HG03457 (cell line): ENCODE measurements around the gene NLGN1.

Source experiments
- ATAC-seq: cut with Tn5 transposase; IDR thresholded peaks from one replicate; pipeline ENCODE4 v1.9.1; 2021; ENCODE audit warnings: moderate number of reproducible peaks; ENCODE audit not compliant: unreplicated experiment

Gene NLGN1

GRCh38 chr3:173750591-173750990 is 353.0 kb downstream of the NLGN1 start:
- no peak for ATAC-seq

- no peak for ATAC-seq
Observed at GRCh38 chr3:173753593-173753992, 356.0 kb downstream of the NLGN1 start.

GRCh38 chr3:173755161-173755560 is 357.6 kb downstream of the NLGN1 start:
- ATAC-seq, result no peak

- no peak for ATAC-seq
Observed at GRCh38 chr3:173761161-173761560, 363.6 kb downstream of the NLGN1 start.

GRCh38 chr3:173762501-173762900 is 365.0 kb downstream of the NLGN1 start:
- ATAC-seq, result no peak

DNA sequence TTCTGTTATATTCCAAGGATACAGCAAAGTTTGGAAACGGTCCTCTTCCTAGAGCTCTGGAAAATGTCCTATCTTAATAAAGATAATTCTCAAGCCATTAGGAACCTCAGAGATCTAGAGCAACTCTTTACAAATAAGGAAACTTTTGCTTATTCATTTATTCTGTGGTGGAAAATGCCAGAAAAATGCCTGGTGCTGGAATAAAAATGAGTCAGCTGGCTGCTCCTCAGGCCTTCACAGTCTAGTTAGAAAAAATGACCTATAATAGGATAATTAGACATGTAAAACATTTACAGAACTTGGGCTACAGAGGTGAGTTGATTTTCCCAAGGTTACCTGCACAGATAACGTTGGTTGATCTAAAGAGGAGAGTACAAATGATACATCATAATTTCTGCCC is 372.5 kb downstream of the NLGN1 start:
- ATAC-seq, result no peak

DNA sequence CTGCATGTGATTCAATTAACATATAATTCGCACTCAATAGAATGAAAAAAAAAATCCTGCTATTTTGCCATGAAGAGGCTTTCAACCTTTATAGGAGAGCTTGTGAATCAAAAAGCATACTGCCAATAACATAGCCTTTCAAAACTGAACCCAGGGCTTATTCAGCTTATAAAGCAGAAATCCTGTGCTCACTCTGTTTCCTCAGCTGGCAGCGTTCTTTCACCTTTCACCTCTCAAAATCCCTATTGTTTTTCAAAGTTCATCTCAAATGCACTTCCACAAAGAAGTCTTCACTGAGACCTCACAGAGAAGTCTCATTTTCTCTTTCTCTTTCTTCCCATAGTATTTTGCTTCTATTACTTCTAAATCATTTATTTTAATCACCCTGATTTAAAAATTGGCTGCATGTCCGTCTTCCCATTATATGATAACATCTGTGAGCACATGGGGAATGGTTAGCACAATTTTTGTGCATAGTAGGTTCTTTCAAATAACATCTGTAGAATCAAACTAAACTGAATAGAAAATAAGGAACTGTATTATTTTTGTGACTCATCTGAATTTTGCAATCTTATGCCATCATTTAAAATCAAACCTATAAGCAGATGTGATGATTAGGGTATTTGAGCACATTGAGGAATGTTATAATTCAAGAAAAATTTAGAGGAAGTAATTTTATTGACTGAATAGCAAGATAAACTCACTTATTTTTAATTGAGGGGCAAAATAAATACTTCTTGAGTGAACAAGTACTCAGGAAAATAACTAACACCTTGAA is 373.4 kb downstream of the NLGN1 start:
- ATAC-seq, result no peak

DNA sequence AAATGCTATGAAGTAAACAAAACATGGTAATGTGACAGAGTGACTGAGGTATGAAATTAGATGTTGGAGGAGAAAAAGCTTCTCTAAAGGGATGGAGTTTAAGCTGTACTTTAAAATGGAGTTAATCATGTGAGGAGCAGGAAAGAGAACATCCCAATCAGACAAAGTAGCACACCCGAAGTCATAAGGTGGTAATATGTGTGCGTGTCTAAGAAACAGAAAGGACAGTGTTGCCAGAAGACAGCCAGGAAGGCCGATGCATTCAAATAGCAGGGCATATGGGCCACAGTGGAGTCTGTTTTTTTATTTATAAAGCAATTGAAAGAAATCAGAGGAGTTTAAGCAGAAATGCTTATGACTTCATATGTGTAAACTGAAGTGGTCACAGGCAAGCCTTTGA is 376.3 kb downstream of the NLGN1 start:
- ATAC-seq, result no peak

DNA sequence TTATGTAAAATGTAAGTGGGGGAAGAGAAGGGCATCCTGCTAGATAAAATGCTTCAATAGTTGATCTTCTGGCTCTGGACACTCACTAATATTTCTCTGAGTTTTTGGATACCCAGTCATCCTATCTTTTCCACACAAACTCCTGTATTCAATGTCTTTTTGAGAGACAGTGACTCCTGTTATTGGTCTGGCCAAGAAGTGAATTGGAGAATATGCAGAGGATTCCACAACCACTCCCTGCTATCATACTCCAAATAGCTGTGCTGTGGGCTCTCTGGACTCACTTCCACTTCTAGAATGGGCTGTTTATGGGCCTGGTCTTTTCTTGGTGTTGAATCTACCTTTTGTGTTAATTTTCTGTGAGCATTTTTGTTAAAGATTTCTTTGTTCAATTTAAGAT is 376.8 kb downstream of the NLGN1 start:
- ATAC-seq, result no peak

DNA sequence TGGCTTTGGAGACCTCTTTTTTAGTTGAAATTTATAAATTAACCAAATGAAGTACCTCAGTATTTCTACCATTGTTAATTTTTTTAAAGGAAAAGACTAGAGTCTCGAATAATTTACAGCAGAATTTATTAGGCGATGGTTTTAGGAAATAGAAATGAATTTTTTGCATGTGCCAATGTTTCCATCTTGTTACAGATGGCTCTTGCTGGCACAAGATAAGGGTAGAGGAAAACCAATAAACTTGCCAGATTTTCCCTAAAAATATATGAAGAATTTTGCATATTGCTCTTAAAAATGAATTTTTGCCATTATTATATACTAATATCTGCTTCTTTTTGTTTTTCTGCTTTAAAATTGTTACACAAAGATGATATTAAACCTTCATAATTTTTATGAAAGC is 380.7 kb downstream of the NLGN1 start:
- no peak for ATAC-seq

GRCh38 chr3:173780067-173780466 is 382.5 kb downstream of the NLGN1 start:
- no peak for ATAC-seq

GRCh38 chr3:173785004-173785403 is 387.5 kb downstream of the NLGN1 start:
- ATAC-seq, result no peak

DNA sequence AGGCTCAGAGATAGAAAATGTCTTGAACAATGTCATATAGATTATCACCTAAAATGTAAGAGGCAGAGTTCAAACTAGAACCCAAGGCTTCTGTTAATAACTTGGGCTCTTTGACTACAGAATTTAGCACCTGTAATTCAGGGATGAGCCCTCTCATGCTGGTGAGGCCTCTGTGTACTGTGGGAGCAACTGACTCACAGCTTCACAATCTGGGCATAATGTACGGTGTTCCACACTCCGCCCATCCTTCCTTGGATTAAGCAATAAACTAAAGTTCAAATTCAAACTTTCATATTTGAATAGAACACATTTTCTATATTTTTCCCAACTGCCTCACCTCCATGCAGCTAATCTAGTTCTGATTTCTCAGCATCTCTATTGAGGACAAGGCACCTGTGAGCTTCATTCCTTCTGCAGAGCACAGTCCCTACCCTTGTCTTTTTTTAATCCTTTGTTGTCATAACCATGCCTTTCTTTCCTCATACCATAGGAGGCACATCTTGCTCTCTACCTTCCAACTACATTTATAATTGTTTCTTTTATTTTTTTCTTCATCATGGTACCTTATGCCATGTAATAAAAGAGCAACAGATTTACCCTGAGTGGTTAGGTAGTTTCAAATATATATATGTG is 392.1 kb downstream of the NLGN1 start:
- ATAC-seq, result no peak

DNA sequence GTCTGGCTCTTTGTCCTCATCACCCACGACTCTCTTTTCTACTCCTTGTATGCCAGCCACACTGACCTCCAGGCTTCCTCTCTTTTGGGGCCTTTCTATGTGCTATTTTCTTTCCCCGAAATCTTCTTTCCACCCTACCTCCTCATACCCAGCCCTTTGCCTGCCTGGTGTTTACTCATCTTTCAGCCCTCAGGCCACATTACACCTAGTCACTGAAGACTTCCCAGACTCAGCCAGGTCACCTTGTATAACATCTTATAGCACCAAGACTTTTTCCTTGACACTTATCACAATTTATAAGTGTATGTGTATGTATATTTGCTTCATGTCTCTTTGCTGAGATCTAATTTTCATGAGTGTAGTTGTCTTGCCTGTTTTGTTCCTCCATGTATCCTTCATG is 396.4 kb downstream of the NLGN1 start:
- no peak for ATAC-seq

DNA sequence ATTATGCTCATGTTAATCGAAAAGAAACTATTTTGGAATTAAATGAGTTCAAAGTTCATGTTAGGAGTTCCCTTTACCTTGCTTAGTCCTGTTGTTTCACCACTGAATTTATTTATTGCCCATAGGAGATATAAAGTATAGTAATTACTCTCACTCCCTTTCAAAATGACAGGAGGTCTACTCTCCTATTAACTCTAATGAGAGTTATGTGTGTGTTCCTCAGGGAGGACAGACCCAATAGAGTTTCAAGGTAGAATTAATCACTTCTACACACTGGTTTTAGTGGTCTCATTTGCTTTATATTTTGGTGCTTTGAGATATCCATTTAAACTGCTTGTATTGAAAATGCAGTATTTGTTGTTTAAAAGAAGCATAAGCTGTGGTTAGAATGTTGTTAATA is 398.9 kb downstream of the NLGN1 start:
- ATAC-seq, result no peak

- no peak for ATAC-seq
Observed at GRCh38 chr3:173796890-173797289, 399.3 kb downstream of the NLGN1 start.

DNA sequence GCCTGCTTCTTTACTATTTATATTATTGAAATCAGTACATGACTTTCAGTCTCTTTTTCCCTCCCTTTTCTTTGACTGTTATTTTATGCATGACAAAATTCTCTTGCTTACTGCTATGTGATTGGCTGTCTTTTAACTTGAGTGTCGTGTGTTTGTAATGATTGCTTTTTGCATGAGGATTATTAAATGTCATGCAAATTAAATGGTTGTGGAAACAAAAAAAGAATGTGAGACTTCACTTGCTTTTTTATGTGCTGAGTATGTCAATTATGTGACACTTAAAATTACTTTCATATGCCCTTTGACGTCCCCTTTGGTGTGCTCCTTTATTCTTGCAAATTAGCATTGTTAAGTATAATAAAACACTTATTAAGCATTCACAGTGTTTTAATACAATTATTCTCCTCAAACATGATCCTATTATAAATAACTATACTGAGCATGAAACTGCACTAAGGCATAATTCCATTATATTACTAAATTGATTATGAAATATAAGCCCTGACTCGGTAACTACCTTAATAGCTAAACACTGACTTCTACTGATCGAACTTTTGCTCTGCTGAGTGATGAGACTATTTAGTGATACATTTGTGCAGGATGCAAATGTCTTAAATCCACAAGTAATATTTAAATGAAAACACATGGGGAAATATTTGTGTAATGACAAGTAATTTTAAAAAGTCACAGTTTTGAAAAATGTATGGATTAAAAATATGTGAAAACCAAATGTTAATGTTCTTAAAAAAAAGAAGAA is 401.7 kb downstream of the NLGN1 start:
- no peak for ATAC-seq

- ATAC-seq, result no peak
Observed at GRCh38 chr3:173800154-173800553, 402.6 kb downstream of the NLGN1 start.

GRCh38 chr3:173814809-173815208 is 417.3 kb downstream of the NLGN1 start:
- ATAC-seq, result no peak

DNA sequence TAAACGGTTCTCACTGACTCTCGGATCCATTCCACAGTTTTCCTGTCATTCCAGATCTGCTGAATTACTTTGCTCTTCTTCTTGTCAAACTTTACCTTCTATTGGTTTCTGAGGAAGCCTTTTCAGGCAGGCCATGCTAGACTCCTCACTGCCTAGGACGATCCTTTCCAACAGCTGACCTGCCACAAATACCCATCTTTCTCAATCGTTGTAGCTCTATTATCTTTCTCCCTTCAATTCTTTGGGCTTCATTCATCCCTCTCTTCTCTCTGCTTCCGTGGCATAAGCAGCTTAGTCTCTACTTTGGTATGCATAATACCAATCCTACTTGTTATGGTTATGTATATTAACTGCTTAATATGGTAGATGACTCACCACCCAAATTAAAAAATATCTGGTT is 421.8 kb downstream of the NLGN1 start:
- ATAC-seq, result no peak

DNA sequence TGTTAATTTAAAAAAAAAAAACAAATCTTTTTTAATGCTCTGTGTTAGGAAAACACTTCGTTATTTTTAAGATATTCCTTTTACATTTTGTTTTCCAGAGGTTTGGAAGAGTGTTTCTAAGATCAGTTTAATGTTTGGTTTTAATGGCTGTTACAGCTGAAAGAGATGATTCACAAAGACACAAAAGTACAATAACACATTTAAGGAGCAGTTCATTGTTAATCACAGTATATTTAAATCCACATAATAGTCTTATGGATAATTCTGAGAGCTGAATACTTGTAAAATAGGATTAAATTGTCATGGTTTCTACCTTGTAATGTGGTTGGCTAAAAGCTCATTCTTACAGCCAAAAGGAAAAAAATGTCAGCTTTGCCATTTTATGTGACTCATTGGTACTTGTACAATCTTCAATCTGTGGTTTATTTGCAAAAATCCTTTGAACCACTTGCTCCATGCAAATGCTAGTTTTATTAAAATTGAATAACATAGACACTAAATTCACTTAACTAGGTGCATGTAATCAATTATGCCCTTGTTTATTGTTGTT is 426.4 kb downstream of the NLGN1 start:
- ATAC-seq, result no peak

GRCh38 chr3:173825730-173826129 is 428.2 kb downstream of the NLGN1 start:
- ATAC-seq, result no peak
